Measurements from ENCODE around the gene GBP3.
A peak's percentile ranks its signal among the peaks of the same experiment; 100 is the strongest.
"Not testable (repeated sequence)": the region's sequence is repeated elsewhere in the genome, so short reads cannot be mapped to it uniquely, and the experiment has no call there.

The GBP3 gene

DNA sequence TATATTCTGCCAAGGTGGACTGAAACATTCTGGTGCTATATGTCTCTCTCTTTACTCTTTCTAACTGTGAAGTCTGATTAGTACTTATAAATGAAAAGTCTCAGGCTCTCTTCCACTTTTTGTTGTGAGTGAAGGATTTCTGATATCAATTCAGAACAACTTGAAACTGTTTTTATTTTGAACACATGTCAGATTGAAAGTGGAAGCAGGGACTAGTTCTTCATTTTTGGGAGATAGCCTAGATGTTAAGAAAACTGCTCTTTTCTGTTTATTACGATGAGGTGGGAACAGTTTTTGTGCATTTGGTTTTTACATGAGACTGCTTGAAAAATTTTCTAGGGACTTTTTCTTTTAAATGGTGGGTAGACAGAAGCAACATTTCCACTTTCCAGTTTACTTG, 14.5 kb upstream of the GBP3 start:
- DNase-seq: no peak

DNA sequence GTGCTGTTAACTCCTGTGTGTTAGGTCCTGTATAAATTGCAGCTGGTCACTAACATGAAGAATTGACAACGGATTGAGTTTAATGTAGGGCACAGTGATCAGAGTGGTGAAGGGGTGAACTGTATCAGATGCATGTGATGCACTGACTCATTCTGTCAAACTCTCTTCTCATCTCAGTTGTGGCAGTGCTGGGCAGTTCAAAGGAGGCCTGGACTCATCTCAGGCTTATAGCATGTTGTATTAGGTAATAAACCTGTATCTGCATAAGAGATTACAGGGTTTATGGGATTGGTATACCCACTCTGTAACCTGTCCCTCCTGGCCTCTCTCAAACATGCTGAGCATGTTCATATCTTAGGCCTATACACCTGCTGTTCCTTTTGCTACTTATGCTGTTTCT, 12.4 kb upstream of the GBP3 start:
- DNase-seq: no peak

GRCh38 chr1:89034004-89034403, 11.3 kb upstream of the GBP3 start:
- DNase-seq: not testable (repeated sequence)

DNA sequence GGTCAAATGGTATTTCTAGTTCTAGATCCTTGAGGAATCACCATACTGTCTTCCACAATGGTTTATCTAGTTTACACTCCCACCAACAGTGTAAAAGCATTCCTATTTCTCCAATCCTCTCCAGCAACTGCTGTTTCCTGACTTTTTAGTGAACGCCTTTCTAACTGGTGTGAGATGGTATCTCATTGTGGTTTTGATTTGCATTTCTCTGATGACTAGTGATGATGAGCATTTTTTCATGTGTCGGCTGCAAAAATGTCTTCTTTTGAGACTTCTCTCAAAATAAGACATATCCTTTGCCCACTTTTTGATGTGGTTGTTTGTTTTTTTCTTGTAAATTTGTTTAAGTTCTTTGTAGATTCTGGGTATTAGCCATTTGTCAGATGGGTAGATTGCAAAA, 6.4 kb upstream of the GBP3 start:
- not testable (repeated sequence) for DNase-seq

DNA sequence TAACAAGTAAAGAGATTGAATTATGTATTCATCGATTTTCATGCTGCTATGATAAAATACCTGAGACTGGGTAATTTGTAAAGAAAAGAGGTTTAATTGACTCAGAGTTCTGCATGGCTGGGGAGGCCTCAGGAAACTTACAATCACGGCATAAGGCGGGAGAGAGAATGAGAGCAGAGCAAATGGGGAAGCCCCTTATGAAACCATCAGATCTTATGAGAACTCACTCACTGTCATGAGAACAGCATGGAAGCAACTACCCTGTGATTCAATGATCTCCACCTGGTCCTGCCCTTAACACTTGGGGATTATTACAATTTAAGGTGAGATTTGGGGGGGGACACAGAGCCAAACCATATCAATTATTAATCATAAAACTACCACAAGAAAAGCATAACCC, 3.3 kb upstream of the GBP3 start:
- no peak for DNase-seq

DNA sequence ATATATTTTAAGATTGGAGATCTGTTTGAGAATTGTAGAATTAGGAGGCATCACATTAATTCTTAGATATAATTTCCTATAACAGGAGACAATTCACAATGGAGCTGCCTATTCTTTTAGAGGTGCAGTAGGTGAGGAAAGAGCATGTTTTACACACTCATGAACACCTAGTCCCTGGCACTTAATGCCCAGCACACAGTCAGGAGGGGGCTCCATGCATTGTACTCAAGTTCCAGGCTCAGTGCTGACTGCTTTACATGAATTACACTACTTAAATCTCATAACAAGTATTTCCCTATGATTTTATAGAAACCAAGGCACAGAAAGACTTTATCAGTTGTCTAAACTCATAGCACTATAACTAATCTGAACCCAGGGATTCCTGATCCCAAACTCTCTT, 360 bp upstream of the GBP3 start:
- no peak for DNase-seq

DNA sequence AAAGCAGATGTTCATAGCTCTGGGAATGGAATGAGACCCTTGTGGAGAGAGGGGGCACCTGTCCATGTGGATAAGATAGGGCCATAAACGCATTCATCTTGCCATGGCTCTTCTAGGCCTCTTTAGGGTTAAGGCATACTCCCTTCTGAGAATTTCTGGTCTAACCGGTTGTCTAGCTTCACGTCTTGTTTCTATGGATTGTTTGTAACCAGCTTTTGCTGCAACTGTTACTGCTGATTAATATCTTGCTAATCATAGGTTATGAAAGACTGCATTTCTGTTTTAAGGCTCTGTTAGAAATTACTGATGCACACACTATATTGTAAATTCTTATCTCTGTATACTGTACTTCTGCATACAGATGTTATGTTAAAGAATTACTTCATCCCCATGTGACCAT, 4.3 kb downstream of the GBP3 start:
- DNase-seq: not testable (repeated sequence)

DNA sequence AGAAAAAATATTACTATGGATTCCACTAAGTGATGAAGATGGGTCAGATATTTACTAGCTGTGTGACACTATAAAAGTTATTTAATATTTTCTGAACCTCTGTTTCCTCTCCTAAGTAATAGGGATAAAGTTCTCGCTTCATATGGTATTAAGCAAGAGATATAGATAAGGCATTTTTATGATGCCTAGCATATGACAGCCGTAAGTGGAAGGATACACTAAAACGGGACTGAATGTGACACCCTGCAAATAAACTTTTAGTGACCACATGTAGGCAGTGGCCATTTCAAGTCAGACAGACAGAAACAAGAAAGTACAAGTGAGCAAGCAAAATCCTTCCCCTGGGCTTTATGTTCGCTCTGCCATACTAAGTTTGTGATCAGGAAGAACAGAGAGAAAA, 14.2 kb downstream of the GBP3 start:
- no peak for DNase-seq

- no peak for DNase-seq
Observed at GRCh38 chr1:89005286-89006151, 17.1 kb downstream of the GBP3 start.

DNA sequence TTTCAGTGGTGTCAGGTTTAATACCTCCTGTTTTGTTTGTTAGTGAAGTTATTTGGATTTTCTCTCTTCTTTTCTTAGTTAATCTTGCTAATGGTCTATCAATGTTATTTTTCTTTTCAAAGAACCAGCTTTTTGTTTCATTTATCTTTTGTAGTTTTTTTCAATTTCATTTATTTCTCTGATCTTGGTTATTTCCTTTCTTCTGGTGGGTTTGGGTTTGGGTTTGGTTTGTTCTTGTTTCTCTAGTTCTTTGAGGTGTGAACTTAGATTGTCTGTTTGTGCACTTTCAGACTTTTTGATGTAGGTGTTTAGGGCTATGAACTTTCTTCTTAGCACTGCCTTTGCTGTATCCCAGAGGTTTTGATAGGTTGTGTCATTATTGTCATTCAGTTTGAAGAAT, 20.5 kb downstream of the GBP3 start:
- DNase-seq: not testable (repeated sequence)

- no peak for DNase-seq
Observed at GRCh38 chr1:89001510-89001909, 21.2 kb downstream of the GBP3 start.

- no peak for DNase-seq
Observed at GRCh38 chr1:88998716-88999115, 23.9 kb downstream of the GBP3 start.

GRCh38 chr1:88990426-88990825, 32.2 kb downstream of the GBP3 start:
- no peak for DNase-seq

DNA sequence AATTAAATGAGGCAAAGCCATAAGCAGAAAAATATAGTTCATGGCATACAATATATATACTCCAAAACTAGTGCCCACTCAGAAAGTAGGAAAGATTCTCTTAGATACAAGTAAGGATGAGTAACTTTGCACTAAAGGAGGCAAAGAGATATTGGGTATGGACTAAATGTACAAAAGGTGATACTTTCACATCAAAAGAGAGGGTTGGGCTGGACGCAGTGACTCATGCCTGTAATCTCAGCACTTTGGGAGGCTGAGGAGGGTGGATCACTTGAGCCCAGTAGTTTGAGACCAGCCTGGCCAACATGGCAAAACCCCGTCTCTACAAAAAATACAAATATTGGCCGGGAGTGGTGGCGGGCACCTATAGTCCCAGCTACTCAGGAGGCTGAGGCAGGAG, 37.0 kb downstream of the GBP3 start:
- DNase-seq: no peak

DNA sequence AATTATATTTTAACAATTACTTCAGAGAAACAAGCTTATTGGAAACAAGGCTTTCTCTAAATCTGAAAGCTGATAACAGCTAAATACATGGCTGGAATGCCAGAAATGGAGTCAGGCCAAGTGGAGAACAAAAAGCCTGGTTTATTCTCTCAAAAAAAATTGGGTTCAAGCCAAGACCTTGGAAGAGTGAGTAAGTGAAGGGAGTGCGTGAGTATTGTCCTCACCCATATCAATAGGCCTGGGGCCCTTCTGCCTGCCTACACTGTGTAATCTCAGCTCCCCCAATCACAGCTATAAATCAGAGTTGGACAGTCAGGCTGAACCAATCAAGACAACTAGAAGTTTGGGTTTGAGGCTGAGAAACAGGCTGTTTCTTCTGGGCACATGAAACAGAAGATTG, 37.6 kb downstream of the GBP3 start:
- DNase-seq: no peak

DNA sequence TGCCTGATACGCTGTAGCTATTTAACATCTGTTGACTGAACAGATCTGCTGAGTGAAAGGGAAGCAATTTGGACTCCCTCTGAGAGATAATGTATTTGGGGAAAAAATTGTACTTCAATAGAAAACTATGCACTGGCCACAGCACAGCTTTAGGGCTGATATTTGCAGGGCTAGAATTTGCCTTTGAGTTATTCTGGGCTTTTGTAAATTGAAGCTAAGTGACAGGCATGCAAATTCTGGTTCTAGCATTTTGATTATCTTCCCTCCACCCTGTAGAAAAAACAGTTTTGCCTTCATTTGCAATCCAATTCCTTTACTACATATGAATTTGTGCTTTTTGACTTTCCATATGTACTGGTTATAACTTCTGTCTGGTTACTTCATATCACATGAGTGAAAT, 38.1 kb downstream of the GBP3 start:
- no peak for DNase-seq

- DNase-seq: peak in 1 of 2 experiments; percentile 19
Observed at GRCh38 chr1:88983791-88984559, 38.7 kb downstream of the GBP3 start.

DNA sequence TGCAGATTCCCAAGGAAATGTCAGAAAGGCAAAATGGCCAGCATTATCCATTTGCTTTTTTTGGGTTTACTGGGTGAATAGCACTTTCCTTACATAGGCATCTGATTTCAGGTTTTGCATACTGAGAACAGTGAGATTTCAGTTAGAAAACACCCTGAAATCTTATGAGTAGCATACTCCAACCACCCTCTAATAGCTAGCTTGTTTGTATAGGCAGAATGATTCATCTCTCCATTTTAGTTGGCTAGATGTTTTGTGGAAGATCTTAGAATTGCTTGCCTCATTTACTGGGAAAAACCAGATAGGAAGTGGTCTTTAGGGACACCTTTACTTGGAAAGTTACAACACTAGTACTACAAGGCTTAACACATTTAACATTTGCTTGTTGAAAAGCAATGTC, 40.6 kb downstream of the GBP3 start:
- DNase-seq: no peak

- not testable (repeated sequence) for DNase-seq
Observed at GRCh38 chr1:88981506-88981905, 41.2 kb downstream of the GBP3 start.

- DNase-seq: no peak
Observed at GRCh38 chr1:88980870-88981269, 41.8 kb downstream of the GBP3 start.

GRCh38 chr1:88979749-88980116, 42.9 kb downstream of the GBP3 start:
- no peak for DNase-seq

DNA sequence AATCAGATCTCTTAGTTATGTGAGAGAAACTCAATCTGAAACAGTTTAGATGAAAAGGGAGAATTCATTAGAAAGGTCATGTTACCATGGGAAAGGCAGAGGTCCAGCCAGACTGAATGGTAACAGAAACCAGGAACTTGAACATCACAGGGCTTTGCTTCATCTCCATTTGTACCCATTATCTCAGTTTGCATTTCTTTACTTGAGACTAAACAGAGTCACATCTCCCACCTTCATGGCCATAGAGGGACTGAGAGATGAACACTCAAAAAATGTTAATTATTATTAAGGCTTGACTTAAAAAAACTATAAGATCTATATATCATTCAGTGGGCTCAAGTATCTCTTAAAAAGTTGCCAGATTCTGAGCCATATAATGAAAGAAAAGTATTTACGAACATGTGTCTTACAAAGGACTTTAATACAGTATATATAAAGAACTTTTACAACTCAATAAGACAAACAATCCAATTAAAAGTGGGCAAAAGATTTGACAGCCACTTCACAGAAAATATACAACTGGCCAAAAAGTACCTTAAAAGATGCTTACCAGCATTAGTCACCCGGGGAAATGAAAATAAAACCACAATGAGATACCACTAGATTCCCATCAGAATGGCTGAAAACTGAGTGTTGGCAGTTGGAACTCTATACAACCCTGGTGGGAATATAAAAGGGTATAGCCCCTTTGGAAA, 43.5 kb downstream of the GBP3 start:
- DNase-seq: no peak

DNA sequence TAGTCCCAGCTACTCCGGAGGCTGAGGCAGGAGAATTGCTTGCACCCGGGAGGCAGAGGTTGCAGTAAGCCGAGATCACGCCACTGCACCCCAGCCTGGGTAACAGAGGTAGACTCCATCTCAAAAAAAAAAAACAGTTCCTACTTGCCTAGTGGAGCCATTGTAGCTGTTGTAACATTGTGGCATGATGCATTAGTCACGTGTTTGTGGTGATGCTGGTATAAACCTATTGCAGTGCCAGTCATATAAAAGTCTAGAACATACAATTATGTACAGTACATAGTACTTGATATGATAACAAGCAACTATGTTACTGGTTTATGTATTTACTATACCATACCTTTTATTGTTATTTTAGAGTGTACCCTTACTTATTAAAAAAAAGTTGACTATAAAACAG, 46.4 kb downstream of the GBP3 start:
- DNase-seq: no peak
